Thoracic aorta endothelial cell (primary cell): ENCODE measurements around the gene TBC1D10B. TPM values are rescaled to one million over a fixed set of nuclear protein-coding genes. Genes with fewer than 3 reads are reported as not detected.

Experiments
- small RNA-seq: library from RNA; depleted of rRNA; stranded (forward); fragments of <200 nt; gene quantifications from one replicate; pipeline ENCODE3, GENCODE V24; 2012
- total RNA-seq: library from RNA; depleted of rRNA; stranded (reverse); fragments of >200 nt; gene quantifications from 2 replicates; pipeline ENCODE4 v1.2.3, GENCODE V29; 2012

Gene TBC1D10B
- 36.4 and 49.8 TPM in 2 replicates for total RNA-seq

GRCh38 chr16:30370456-30371247 lies at the start of gene TBC1D10B:
TSS of gene TBC1D10B (minus strand) at chr16:30370494. CDS start at chr16:30370183, 311 bp downstream.

GRCh38 chr16:30407102-30407803 lies 37.0 kb upstream of the TBC1D10B start, which contains the start of gene ZNF771:
TSS of gene ZNF771 (plus strand) at chr16:30407606. CDS start at chr16:30408054, 448 bp downstream.

DNA sequence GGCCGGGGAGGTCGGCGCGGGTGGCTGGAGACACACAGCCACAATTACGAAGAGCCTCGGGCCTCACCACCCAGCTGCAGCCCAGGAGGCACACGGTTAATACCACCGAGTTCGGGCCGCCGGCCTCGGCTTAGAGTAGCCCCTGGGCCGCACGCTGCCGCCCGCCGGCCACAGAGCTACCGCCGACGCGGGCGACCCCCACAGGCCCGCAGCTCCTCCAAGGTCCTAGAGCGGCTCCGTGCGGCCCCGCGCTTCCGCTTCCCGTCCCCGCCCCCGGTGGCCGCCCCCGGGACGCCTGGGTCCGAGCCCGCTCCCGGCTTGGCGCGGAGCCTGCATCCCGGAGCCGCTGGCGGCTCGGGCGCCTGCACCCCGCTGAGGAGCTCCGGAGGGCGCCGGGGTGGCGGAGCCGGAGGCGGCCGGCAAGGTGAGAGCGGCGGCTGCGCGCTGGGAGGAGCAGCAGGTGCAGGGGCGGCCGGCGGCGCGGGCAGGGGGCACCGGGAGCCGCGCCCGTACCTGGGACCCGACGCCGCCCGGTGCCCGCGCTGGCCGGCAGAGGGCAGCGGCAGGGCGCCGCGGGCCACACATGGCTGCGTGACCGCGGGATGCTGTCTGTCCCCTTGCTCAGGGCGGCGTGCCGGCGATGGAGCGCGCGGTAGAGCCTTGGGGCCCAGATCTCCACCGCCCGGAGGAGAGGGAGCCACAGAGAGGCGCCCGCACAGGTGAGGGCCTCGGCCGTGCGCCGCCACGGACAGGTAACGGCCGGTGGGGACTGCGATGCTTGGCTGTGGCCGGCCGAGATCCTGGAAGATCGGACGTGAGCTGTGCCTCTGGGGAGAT lies 25.1 kb upstream of the TBC1D10B start, which contains the start of gene ZNF48:
ZNF48 (plus strand) TSS at position 266 of the 837 bp plus-strand sequence; CDS start at position 641, 375 bp downstream.

DNA sequence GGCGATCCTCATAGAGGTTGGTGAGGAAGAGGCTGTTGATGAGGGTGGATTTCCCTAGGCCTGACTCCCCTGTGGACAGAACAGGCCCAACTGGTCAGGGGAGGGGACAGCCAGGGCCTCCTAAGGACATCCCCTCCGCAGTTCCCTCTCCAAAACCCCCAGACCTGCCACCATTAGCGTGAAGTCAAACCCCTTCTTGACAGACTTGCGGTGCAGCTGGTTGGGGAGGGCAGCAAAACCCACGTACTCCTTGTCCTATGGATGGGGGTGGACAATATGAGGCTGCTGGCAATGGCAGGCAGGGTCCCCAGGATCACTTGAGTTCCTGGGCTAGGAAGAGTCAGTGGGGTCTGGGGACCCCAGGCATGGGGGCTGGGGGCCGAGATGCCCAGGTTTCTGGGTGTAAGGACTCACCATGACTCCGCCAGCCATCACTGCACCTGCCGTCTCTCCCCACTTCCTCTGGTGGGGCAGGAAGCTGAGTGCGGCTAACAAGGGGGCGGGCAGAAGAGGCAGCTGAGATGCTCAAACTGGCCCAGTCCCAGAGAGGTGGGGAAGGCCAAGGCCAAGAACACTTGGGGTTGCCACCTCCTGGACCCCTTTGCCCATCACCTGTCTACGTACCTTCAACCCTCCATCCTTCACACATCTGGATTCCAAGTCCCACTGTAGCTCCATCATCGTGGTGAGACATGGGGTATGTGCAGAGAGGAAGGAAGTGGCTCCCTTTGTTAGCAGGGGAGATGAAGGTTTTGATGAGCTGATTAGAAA lies 12.0 kb upstream of the TBC1D10B start, which contains the start of gene SEPTIN1:
SEPTIN1 (minus strand) TSS at position 451 of the 771 bp plus-strand sequence; CDS start at position 432, 19 bp downstream.

DNA sequence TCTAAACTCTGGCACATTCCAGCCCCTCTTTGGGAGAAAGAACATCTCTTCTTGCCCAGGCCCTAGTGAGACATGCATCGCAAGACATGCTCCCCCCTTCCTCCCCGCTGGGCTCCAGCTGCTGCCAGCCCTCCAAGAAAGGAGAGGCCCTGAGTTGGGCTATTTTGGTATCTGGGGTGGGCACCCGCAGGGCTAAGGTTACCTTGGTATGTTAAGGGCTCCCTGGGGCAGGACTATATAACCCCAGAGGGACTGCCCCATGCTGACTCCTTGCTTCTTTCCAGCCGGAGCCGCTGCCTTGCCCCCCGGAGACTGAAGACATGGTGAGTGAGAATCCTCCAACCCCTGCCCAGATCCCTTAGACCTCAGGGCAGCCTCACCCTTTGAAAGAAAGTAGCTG lies 4.2 kb upstream of the TBC1D10B start, which contains the start of gene MYL11:
MYL11 (plus strand) TSS at position 265 of the 400 bp plus-strand sequence; CDS start at position 321, 56 bp downstream.

DNA sequence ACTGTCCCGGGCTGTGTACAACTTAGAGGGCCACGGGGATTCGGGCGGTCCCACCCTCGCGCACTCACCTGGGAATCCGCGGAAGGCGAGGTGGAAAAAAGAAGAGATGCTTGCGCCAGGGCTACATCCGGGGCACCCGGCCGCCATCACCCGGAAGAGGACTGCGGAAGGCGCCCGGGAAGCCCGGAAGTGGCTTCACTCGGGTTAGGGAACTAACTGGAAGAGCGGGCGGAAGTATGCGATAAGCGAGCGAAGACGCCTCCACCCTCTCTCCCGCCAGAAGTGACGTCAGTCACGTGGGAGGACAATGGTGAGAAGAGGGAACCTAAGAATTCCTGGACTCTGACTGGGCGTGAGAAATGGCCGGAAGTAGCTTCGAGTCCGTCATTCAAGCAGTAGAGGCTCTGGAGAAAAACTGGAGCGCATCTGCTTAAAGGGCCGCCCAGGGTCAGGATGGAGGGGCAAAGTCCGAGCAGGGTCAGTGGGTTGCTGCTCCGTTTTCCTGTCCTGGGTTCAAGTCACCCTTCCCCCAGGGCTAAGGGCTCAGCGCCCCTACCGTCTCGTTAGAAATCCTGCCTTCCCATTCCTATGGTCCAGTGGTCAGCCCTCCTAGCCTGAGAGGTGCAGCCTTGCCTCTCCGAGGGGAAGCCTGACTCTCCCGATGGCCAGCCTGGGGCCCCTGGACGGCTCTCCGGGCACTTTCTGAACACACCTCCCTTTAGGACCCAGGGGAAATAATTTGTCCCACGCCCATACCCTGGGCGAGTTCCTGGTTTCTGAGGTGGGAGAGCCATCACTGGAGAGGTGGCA lies 14.9 kb downstream of the TBC1D10B start, which contains the start of gene CD2BP2:
CD2BP2 (minus strand) TSS at position 165 of the 810 bp plus-strand sequence. CDS start 627 bp downstream, outside the sequence.

Small RNAs within 50 kb of the gene (small RNA-seq; reads per million reads assigned to genes)
- gene RF00406 = 12.6 reads per million, percentile 93 among the genes with 10 or more reads in this experiment

Other genes starting within 250 kb of the TBC1D10B start
- gene MAPK3, start 247.3 kb downstream of the TBC1D10B start, total RNA-seq = 46.5 and 58.0 TPM in 2 replicates
- gene CORO1A, start 186.9 kb downstream of the TBC1D10B start, total RNA-seq = 3.8 and 4.0 TPM in 2 replicates
- gene BOLA2B, start 176.8 kb downstream of the TBC1D10B start, total RNA-seq = 114 and 168 TPM in 2 replicates
- gene SLX1A, start 176.6 kb downstream of the TBC1D10B start, total RNA-seq = 27.2 and 46.3 TPM in 2 replicates
- 4.4 and 4.5 TPM in 2 replicates for gene SULT1A3, start 171.2 kb downstream of the TBC1D10B start, total RNA-seq
- gene NPIPB13, start 122.0 kb downstream of the TBC1D10B start, total RNA-seq = 3.2 and 4.0 TPM in 2 replicates
- gene CD2BP2, start 15.2 kb downstream of the TBC1D10B start, total RNA-seq = 29.5 and 30.5 TPM in 2 replicates
- not detected in 2 replicates for gene MYL11, start 4.3 kb upstream of the TBC1D10B start, total RNA-seq
- under 0.01 and 0.50 TPM in 2 replicates for gene SEPTIN1, start 12.1 kb upstream of the TBC1D10B start, total RNA-seq
- 10.5 and 10.9 TPM in 2 replicates for gene ZNF48, start 24.9 kb upstream of the TBC1D10B start, total RNA-seq
- gene ZNF771, start 37.1 kb upstream of the TBC1D10B start, total RNA-seq = 7.4 and 7.6 TPM in 2 replicates
- 46.0 and 51.1 TPM in 2 replicates for gene DCTPP1, start 59.5 kb upstream of the TBC1D10B start, total RNA-seq
- 14.5 and 15.7 TPM in 2 replicates for gene SEPHS2, start 75.4 kb upstream of the TBC1D10B start, total RNA-seq
- not detected in 2 replicates for gene ITGAL, start 102.2 kb upstream of the TBC1D10B start, total RNA-seq
- 17.6 and 20.8 TPM in 2 replicates for gene ZNF768, start 156.1 kb upstream of the TBC1D10B start, total RNA-seq
- 5.7 and 9.0 TPM in 2 replicates for gene ZNF747, start 164.4 kb upstream of the TBC1D10B start, total RNA-seq
- 7.3 and 7.4 TPM in 2 replicates for gene ZNF764, start 187.9 kb upstream of the TBC1D10B start, total RNA-seq
- 4.5 and 5.9 TPM in 2 replicates for gene ZNF688, start 201.2 kb upstream of the TBC1D10B start, total RNA-seq
- gene ZNF785, start 215.2 kb upstream of the TBC1D10B start, total RNA-seq = 7.4 and 9.5 TPM in 2 replicates
- 4.7 and 5.9 TPM in 2 replicates for gene ZNF689, start 239.9 kb upstream of the TBC1D10B start, total RNA-seq